Stimulated activated CD4-positive, alpha-beta T cell treated with anti-CD3 and anti-CD28 coated beads, Interleukin-15, amount 100 ng/mL, for 48 hours (primary cell): ENCODE results near the gene ANKRD18B.
"Not testable (repeated sequence)": the region's sequence is repeated elsewhere in the genome, so short reads cannot be mapped to it uniquely, and the experiment has no call there.

Experiments used
- DNase-seq, 2 donors: peaks; one replicate each; pipeline ENCODE4 v3.0.0-alpha.2; 2020; ENCODE audit warnings: low read depth in 2 of 2

Gene ANKRD18B

DNA sequence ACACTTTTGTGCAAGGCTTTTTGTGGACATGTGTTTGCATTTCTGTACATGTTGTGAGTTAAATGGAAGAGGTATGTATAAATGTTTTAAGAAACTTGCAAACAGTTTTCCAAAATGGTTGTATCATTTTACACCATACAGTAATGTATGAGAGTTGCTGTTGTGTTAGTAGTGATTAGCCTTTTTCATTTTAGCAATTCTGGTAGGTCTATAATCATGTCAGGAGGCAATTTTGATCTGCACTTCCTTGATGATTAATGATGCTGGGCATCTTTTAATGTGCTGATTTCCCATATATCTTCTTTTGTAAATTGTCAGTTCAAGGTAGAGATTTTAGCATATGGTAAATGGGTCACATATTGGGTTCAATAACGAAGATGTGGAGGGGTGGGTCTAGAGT lies 87.3 kb downstream of the ANKRD18B start:
- DNase-seq: no peak

DNA sequence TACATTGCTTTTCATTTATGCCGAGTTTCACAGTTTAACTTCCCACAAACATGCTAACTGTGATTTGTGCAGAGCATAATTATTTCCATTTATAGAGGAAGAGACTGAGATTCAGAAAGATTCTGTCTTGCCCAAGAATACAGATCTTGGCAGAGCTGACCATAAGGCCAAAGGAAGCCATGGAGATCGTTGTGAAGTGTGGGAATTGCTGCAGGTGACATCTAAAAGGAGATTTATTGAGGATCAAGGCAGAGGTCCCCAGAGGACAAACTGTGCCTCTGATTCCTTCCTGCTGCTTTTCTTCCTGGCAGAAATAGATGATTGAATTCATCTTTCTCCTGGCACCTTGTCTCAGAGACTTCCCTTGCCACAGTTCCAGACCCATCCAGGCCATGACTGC lies 88.4 kb downstream of the ANKRD18B start:
- DNase-seq: not testable (repeated sequence)

- no peak for DNase-seq
Measured at GRCh38 chr9:33614001-33614687, 90.1 kb downstream of the ANKRD18B start.

GRCh38 chr9:33618370-33618769 lies 94.3 kb downstream of the ANKRD18B start:
- DNase-seq: not testable (repeated sequence)

DNA sequence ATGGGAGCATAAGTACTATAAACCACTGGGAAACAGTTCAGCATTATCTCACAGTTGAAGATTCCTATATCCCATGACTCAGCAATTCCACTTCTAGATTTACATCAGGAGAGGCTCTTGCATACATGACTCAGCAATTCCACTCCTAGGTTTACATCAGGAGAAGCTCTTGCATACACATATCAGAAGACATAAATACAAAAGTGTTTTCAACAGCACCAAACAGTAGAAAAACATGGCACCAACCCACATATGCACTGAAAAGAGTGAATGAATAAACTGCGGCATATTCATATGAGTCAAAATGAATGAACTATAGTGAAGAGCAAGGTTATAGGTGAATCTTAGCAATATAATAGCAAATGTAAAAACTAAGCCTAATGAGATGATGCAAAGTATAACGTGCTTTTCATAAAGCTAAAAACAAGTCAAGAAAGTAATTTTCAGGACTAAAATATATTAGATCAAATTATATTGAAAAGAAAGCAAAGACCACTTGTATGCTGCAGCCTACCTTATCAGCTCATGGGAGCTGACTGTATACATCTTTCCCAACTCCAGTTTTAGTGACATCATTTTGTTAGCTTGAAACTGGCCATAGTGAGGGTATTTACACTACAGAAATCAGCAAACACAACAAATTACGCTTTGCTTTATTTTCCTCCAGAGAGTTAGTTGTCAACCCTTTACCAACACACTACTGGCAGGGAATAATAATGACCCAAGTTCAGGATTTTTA lies 95.8 kb downstream of the ANKRD18B start:
- DNase-seq: no peak

DNA sequence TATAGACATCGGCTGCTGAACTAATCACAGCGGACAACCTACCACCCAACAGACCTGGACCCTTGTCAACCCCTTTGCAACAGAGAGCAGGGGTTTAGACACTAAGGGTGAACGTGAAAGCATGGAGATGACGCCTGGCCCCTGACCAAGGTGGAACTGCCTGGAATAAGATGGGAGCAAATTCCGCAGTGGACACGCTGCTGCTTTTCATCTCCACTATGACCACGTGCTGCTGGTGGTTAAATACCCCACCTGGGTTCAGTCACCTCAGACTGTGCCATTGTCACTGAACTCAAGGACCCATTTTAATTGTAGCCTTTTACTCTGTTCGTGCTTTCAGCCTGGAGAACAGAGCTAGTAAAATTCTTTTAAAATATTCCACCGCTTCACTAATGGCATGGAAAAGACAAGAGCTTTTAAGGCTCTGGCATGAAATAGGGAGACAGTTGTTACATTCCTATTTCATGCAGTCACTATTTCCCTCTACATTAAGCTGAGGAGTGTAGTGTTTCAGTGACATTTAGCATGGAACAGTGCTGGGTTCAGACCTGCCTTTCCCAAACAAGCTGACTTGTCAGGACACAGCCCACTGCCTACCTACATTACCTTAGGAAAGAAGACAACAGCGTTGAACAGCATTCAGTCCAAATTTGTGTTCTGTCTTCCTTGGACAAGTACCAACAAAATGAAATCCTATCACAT lies 96.8 kb downstream of the ANKRD18B start:
- no peak for DNase-seq
